MCF 10A (cell line): ENCODE results near the gene ZNF827. TPM values are rescaled to one million over a fixed set of nuclear protein-coding genes. Genes with fewer than 3 reads are reported as not detected.

Experiments used
- BruUV-seq: library from RNA; stranded (reverse); fragments of 400-500 nt; replicated peaks from 2 replicates; lab custom pipeline; 2021; lab: Mats Ljungman, UMichigan
- CTCF ChIA-PET: fragments of 300-600 bp; sonication (Branson Sonifier 250); formaldehyde crosslinking; extraction: SDS; loops from one replicate; lab custom pipeline; 2021; ENCODE audit warnings: antibody characterized with exemption, inconsistent platforms; lab: Yijun Ruan, JAX
- POLR2A ChIA-PET: fragments of 300-600, 350-650 bp; sonication (Branson Sonifier 250); formaldehyde crosslinking; extraction: SDS; loops from one replicate; lab custom pipeline; 2020; ENCODE audit warnings: antibody characterized with exemption, inconsistent platforms; lab: Yijun Ruan, JAX
- DNase-seq: peaks from one replicate; pipeline ENCODE4 v3.0.0-alpha.2; 2018; ENCODE audit not compliant: unreplicated experiment
- H3K27ac Mint-ChIP-seq: one replicate; pipeline ENCODE4 v1.8.0; 2022; ENCODE audit warnings: mild to moderate bottlenecking, low read depth, mixed read lengths; ENCODE audit not compliant: unreplicated experiment
- H3K27me3 Mint-ChIP-seq: one replicate; pipeline ENCODE4 v1.8.0; 2022; ENCODE audit warnings: mixed read lengths; ENCODE audit not compliant: insufficient read depth, unreplicated experiment
- H3K36me3 Mint-ChIP-seq: one replicate; pipeline ENCODE4 v1.8.0; 2022; ENCODE audit warnings: mild to moderate bottlenecking, moderate library complexity, mixed read lengths; ENCODE audit not compliant: insufficient read depth, unreplicated experiment
- H3K4me1 Mint-ChIP-seq: one replicate; pipeline ENCODE4 v1.8.0; 2022; ENCODE audit warnings: mixed read lengths; ENCODE audit not compliant: insufficient read depth, unreplicated experiment
- H3K4me3 Mint-ChIP-seq: one replicate; pipeline ENCODE4 v1.8.0; 2022; ENCODE audit warnings: mild to moderate bottlenecking, moderate library complexity, mixed read lengths; ENCODE audit not compliant: unreplicated experiment
- H3K9me3 Mint-ChIP-seq: one replicate; pipeline ENCODE4 v1.8.0; 2022; ENCODE audit warnings: mixed read lengths; ENCODE audit not compliant: unreplicated experiment
- CTCF ChIP-seq: fragments of 200-600 bp; IDR thresholded peaks from one replicate; pipeline ENCODE4 v1.8.0; 2022; ENCODE audit warnings: antibody characterized with exemption, mild to moderate bottlenecking; ENCODE audit not compliant: unreplicated experiment
- intact Hi-C: fragments of 100-400 bp; cut with micrococcal nuclease; formaldehyde crosslinking; loops from 2 replicates; pipeline ENCODE4 v1.14.1; 2022
- total RNA-seq: library from RNA; stranded (reverse); gene quantifications from 2 replicates; pipeline ENCODE4 v1.2.3, GENCODE V29; 2022

ZNF827 gene
- total RNA-seq, 1 experiment from 2014 or later: 11.3 TPM

DNA sequence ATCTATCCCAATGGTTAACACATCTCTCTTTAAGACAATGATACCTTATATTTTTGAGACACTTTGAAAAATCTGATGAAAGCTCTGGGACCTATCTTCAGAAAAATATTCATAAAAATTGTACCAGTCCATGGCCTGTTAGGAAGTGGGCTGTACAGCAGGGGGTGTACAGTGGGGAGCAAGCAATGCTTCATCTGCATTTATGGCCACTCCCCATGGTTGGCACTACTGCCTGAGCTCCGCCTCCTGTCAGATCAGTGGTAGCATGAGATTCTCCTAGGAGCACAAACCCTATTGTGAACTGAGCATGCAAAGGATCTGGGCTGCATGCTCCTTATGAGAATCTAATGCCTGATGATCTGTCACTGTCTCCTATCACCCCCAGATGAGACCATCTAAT, 216.1 kb downstream of the ZNF827 start:
- Mint-ChIP-seq H3K4me1 (no peaks in the 10 kb centered on the region), H3K36me3 (no peaks in the 10 kb centered on the region), H3K27me3 (no peaks in the 10 kb centered on the region), H3K9me3 (no peaks in the 10 kb centered on the region), H3K4me3 (no peak overlapping the region), H3K27ac (no peak overlapping the region)
- no peak for TF ChIP-seq CTCF
- intact Hi-C loops: no loop called here
- POLR2A ChIA-PET: interaction anchor here (2.0 kb wide), 1 partner anchor 11 kb away, joined by 9 read pairs; no protein-coding TSS in a partner anchor
- CTCF ChIA-PET: interaction anchor here (0.8 to 1.3 kb wide), 4 partner anchors 10 to 144 kb away, joined by 3 to 5 read pairs (median 4); no protein-coding TSS in a partner anchor
- no TSS peak for BruUV-seq
- DNase-seq: no peak

GRCh38 chr4:145720656-145721055, 218.0 kb downstream of the ZNF827 start:
- ChIA-PET CTCF (interaction anchor here (0.6 kb wide), 1 partner anchor 475 kb away, joined by 3 read pairs; no protein-coding TSS in a partner anchor), POLR2A (interaction anchor here (0.6 kb wide), 1 partner anchor 17 kb away, joined by 5 read pairs; no protein-coding TSS in a partner anchor)
- H3K27me3 Mint-ChIP-seq: no peaks in the 10 kb centered on the region
- TF ChIP-seq CTCF: no peak
- no peak for DNase-seq
- intact Hi-C loops: no loop called here
- no peak overlapping the region for H3K27ac Mint-ChIP-seq
- BruUV-seq: no TSS peak
- no peaks in the 10 kb centered on the region for H3K36me3 Mint-ChIP-seq
- no peaks in the 10 kb centered on the region for H3K9me3 Mint-ChIP-seq
- peaks cover 7% of the 10 kb centered on the region for H3K4me1 Mint-ChIP-seq
- no peak overlapping the region for H3K4me3 Mint-ChIP-seq

DNA sequence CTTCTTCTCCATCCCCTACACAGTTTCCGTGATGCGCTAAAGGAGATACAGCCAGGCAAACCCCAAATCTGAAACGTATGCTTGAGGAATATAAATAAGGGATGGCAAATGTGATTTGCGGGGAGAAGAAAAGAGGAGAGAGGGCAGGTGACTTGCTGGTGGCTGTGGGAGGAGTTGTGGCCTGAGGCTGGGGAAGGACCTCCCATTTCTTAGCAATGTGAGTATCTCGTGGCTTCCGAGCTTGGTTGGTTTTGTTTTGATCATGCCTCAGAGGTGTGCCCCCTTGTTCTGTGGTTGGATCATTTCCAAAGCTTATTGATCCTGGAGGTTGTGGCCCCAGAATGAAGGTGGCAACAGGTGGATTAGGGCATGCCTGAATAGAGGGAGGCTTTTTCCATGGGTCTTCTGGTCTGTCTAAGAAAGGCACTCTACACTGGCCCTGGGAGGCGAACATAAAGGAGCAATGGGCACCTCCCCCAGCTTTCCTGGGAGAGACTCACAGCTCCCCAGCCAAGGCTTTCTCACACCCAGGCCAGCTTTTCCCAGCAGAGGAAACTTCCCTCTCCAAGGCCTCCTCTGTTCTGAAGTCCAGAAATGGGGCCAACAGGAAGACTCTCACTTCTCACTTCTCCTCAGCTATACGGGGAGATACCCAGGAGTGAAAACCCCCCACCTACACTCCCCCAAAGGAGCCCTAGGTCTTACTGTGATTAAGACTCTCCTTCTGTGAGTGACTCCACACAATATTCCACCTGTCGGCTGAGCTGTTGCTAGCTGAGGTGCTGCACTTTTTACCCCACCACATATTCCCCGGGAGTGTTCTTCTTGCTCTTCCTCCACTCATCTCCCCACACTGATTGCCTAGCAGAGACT, 218.6 kb downstream of the ZNF827 start:
- CTCF ChIA-PET: interaction anchor here (0.7 kb wide), 1 partner anchor 494 kb away, joined by 3 read pairs; no protein-coding TSS in a partner anchor
- Mint-ChIP-seq H3K27ac (no peak overlapping the region), H3K9me3 (no peaks in the 10 kb centered on the region), H3K36me3 (no peaks in the 10 kb centered on the region), H3K27me3 (no peaks in the 10 kb centered on the region), H3K4me3 (no peak overlapping the region), H3K4me1 (peaks cover 7% of the 10 kb centered on the region)
- DNase-seq: no peak
- TF ChIP-seq CTCF: no peak
- intact Hi-C loops: no loop called here
- POLR2A ChIA-PET: interaction anchor here (0.6 kb wide), 1 partner anchor 16 kb away, joined by 5 read pairs; no protein-coding TSS in a partner anchor
- BruUV-seq: no TSS peak

- no peak for TF ChIP-seq CTCF
- Mint-ChIP-seq H3K9me3 (no peaks in the 10 kb centered on the region), H3K36me3 (no peaks in the 10 kb centered on the region), H3K4me3 (no peak overlapping the region), H3K4me1 (peaks cover 7% of the 10 kb centered on the region), H3K27ac (peak overlapping the region; percentile 7), H3K27me3 (no peaks in the 10 kb centered on the region)
- CTCF ChIA-PET: interaction anchor here (0.5 to 0.9 kb wide), 3 partner anchors 31 to 114 kb away, joined by 3 read pairs; no protein-coding TSS in a partner anchor
- BruUV-seq: no TSS peak
- no peak for DNase-seq
- POLR2A ChIA-PET: interaction anchor here (1.0 to 1.6 kb wide), 6 partner anchors 16 to 165 kb away, joined by 3 to 8 read pairs (median 3); no protein-coding TSS in a partner anchor
- intact Hi-C loops: no loop called here
Measured at GRCh38 chr4:145716661-145717200, 221.9 kb downstream of the ZNF827 start.
